Measurements from ENCODE around the gene CKB. TPM values are rescaled to one million over a fixed set of nuclear protein-coding genes. Genes with fewer than 3 reads are reported as not detected.

The CKB gene
- polyA plus RNA-seq, 2 of the 4 experiments (the other 2 are of a cell fraction): 52.3 to 79.8 TPM

DNA sequence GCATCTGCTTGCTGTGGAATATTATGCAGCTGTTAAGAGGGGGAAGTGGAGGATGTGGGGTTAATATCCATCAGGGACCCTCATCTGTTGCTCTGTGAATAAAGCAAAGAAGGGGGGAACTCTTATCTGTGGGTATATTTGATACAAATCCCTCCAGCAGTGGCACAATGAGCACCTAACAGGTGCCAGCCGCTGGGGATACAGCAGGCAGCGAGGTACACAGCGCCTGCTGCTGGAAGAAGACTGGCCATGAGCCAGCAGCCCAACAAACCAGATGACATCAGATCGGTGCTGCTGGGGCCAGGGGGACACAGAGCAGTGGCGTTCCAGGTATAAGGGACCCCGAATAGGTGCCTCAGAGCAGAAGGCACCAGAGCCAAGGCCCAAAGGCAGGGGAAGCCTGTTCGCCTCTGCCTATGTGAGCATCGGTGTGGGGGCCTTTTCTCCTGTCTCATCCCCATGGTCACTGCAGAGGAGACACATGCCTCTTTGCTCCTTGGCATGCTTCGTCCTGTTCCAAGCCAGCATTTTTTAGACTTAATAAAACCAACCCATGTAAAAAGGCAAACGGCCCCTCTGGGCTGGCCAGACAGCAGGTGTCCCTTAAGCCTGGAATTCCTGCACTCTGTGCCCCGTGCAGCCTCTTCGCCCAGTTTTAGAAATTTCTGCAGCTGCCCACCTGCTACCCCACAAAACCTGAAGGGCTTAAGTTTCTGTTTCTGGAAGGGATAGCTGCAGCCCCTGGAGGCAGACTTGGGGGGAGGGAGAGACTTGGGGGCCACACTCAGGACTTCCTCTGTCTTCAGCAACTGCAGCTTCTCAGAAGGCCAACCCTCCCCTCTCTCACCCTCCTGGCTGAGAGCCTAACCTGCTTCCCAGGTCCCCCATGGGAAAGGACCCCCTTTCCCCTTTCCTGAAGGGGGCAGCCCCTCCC is 1.6 kb upstream of the CKB start:
- TF ChIP-seq, protein P1, sequence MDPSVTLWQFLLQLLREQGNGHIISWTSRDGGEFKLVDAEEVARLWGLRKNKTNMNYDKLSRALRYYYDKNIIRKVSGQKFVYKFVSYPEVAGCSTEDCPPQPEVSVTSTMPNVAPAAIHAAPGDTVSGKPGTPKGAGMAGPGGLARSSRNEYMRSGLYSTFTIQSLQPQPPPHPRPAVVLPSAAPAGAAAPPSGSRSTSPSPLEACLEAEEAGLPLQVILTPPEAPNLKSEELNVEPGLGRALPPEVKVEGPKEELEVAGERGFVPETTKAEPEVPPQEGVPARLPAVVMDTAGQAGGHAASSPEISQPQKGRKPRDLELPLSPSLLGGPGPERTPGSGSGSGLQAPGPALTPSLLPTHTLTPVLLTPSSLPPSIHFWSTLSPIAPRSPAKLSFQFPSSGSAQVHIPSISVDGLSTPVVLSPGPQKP (IDR thresholded peaks at IDR 0.05; ENCODE audit: low read depth, low read length): no peak
- TF ChIP-seq POLR2AphosphoS2 (conservative IDR thresholded peaks at IDR 0.05; ENCODE audit: low read length): no peak
- TF ChIP-seq, protein P2, sequence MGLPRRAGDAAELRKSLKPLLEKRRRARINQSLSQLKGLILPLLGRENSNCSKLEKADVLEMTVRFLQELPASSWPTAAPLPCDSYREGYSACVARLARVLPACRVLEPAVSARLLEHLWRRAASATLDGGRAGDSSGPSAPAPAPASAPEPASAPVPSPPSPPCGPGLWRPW (IDR thresholded peaks at IDR 0.05): no peak
- TF ChIP-seq, protein P3, sequence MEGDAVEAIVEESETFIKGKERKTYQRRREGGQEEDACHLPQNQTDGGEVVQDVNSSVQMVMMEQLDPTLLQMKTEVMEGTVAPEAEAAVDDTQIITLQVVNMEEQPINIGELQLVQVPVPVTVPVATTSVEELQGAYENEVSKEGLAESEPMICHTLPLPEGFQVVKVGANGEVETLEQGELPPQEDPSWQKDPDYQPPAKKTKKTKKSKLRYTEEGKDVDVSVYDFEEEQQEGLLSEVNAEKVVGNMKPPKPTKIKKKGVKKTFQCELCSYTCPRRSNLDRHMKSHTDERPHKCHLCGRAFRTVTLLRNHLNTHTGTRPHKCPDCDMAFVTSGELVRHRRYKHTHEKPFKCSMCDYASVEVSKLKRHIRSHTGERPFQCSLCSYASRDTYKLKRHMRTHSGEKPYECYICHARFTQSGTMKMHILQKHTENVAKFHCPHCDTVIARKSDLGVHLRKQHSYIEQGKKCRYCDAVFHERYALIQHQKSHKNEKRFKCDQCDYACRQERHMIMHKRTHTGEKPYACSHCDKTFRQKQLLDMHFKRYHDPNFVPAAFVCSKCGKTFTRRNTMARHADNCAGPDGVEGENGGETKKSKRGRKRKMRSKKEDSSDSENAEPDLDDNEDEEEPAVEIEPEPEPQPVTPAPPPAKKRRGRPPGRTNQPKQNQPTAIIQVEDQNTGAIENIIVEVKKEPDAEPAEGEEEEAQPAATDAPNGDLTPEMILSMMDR (IDR thresholded peaks at IDR 0.05): 0 out of 3 replicates have a peak, but pooled peaks have one; percentile 8
- POLR2A ChIA-PET: no interaction called here
- DNase-seq (ENCODE audit: low read depth in 1 of 2, low spot score in 1 of 2) (no peak), FAIRE-seq (no peak), ATAC-seq (no peak)
- WGBS (ENCODE audit: missing lambda C conversion rate): 82% methylated on average over 11 of the region's 12 CpGs
- Histone ChIP-seq H3K4me1 (peaks cover 63% of the 10 kb centered on the region), H3K9me3 (no peaks in the 10 kb centered on the region), H3K4me2 (peak overlapping the region; percentile 56; the same call in 1 of the 3 replicates), H3K27ac (peak overlapping the region; percentile 5 to 94; a peak in 1 of 6 replicates), H3K4me3 (no peak overlapping the region)
- CTCF ChIA-PET: interaction anchor here (7.3 to 10.0 kb wide), 2 partner anchors 17 to 22 kb away, joined by 97 to 489 read pairs; partner anchors contain the start of gene TRMT61A

DNA sequence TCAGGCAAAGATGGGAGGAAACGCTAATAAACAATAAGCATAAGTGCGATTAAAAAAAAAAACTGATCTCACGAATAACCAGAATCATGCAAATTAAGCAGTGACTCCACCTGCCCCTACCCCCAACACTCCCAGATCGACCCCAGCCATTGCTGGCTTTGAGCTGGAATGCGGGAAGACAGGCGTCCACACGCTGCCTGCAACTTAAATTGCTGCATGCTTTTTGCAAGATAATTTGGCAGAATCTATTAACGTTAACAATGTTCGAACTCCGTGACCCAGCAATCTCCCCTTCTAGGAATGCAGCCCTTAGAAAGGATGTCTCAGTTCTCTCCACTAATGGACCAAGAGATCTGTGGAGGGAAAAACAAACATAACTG is 935 bp upstream of the CKB start:
- POLR2A ChIA-PET: no interaction called here
- H3K9me3 ChIP-seq: no peaks in the 10 kb centered on the region
- FAIRE-seq (no peak), ATAC-seq (no peak), DNase-seq (ENCODE audit: low read depth in 1 of 2, low spot score in 1 of 2) (no peak)
- CTCF ChIA-PET: interaction anchor here (7.3 to 10.0 kb wide), 2 partner anchors 17 to 22 kb away, joined by 97 to 489 read pairs; partner anchors contain the start of gene TRMT61A
- no peak overlapping the region for H3K4me3 ChIP-seq
- WGBS (ENCODE audit: missing lambda C conversion rate): 82% methylated on average over 10 of the region's 10 CpGs
- no peak overlapping the region; a peak in 1 of 6 replicates for H3K27ac ChIP-seq
- peak overlapping the region; percentile 100; the same call in 2 of the 3 replicates for H3K4me2 ChIP-seq
- TF ChIP-seq RNF2 (IDR thresholded peaks at IDR 0.05; ENCODE audit: borderline replicate concordance, low read depth) (no peak), NR3C1 (IDR thresholded peaks at IDR 0.05) (no peak), EHMT2 (IDR thresholded peaks at IDR 0.05; ENCODE audit: low read depth) (no peak), EHF (CRISPR knock-in tag; IDR thresholded peaks at IDR 0.05) (no peak), ZSCAN20 (CRISPR knock-in tag; IDR thresholded peaks at IDR 0.05) (no peak), MAZ (IDR thresholded peaks at IDR 0.05; ENCODE audit: borderline replicate concordance, low read depth, low read length) (no peak), TP53 (CRISPR knock-in tag; IDR thresholded peaks at IDR 0.05) (no peak), GATA3 (IDR thresholded peaks at IDR 0.05; ENCODE audit: borderline replicate concordance) (no peak), CEBPB (IDR thresholded peaks at IDR 0.05) (no peak), CBX8 (IDR thresholded peaks at IDR 0.05) (no peak), HDAC2 (IDR thresholded peaks at IDR 0.05) (no peak), KDM5A (IDR thresholded peaks at IDR 0.05) (no peak)
- TF ChIP-seq, protein P4, sequence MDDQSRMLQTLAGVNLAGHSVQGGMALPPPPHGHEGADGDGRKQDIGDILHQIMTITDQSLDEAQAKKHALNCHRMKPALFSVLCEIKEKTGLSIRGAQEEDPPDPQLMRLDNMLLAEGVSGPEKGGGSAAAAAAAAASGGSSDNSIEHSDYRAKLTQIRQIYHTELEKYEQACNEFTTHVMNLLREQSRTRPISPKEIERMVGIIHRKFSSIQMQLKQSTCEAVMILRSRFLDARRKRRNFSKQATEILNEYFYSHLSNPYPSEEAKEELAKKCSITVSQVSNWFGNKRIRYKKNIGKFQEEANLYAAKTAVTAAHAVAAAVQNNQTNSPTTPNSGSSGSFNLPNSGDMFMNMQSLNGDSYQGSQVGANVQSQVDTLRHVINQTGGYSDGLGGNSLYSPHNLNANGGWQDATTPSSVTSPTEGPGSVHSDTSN (IDR thresholded peaks at IDR 0.05): no peak
- TF ChIP-seq, protein P5, sequence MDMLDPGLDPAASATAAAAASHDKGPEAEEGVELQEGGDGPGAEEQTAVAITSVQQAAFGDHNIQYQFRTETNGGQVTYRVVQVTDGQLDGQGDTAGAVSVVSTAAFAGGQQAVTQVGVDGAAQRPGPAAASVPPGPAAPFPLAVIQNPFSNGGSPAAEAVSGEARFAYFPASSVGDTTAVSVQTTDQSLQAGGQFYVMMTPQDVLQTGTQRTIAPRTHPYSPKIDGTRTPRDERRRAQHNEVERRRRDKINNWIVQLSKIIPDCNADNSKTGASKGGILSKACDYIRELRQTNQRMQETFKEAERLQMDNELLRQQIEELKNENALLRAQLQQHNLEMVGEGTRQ (IDR thresholded peaks at IDR 0.05): no peak
- peaks cover 70% of the 10 kb centered on the region for H3K4me1 ChIP-seq

Measured in A549 (cell line).